Measurements from ENCODE around the gene SPATS2. TPM values are rescaled to one million over a fixed set of nuclear protein-coding genes. Genes with fewer than 3 reads are reported as not detected.

SPATS2 gene
- total and polyA plus RNA-seq, 3 donors from 2014 or later, result 47.1 to 67.5 (median 65.0) TPM

- intact Hi-C loops (cut with DNase I; ENCODE audit: low total_unique reads), result loop anchor here (10.0 kb wide), 1 partner anchor 45 kb away; no protein-coding TSS in a partner anchor
- 77 to 85% methylated on average over 5 to 7 of the region's 7 CpGs for WGBS, 2 donors
- DNase-seq, result no peak
Measured at GRCh38 chr12:49330032-49330619, 37.1 kb upstream of the SPATS2 start.

GRCh38 chr12:49330631-49331379 is 36.5 kb upstream of the SPATS2 start:
- no peaks in the 10 kb centered on the region for H3K27me3 ChIP-seq
- intact Hi-C loops (cut with DNase I; ENCODE audit: low total_unique reads), result loop anchor here (10.0 kb wide), 1 partner anchor 46 kb away; no protein-coding TSS in a partner anchor
- H3K9me3 ChIP-seq, result no peaks in the 10 kb centered on the region
- no peak for DNase-seq
- peaks cover 9% of the 10 kb centered on the region for H3K4me1 ChIP-seq
- H3K36me3 ChIP-seq (ENCODE audit: low read depth, missing control alignments), result no peaks in the 10 kb centered on the region
- 77 to 82% methylated on average over 11 to 14 of the region's 14 CpGs for WGBS, 2 donors
- TF ChIP-seq POLR2A (IDR thresholded peaks at IDR 0.05) (no peak), CTCF (IDR thresholded peaks at IDR 0.05) (no peak)
- H3K27ac ChIP-seq, result no peak overlapping the region
- no peak overlapping the region for H3K4me3 ChIP-seq

More at GRCh38 chr12:49330032-49330619, 37.1 kb upstream of the SPATS2 start:
- TF ChIP-seq CTCF (IDR thresholded peaks at IDR 0.05) (no peak), POLR2A (IDR thresholded peaks at IDR 0.05) (no peak)
- no peaks in the 10 kb centered on the region for H3K9me3 ChIP-seq
- no peaks in the 10 kb centered on the region for H3K27me3 ChIP-seq
- no peaks in the 10 kb centered on the region for H3K36me3 ChIP-seq (ENCODE audit: low read depth, missing control alignments)
- peaks cover 9% of the 10 kb centered on the region for H3K4me1 ChIP-seq
- H3K4me3 ChIP-seq, result no peak overlapping the region
- H3K27ac ChIP-seq, result no peak overlapping the region

DNA sequence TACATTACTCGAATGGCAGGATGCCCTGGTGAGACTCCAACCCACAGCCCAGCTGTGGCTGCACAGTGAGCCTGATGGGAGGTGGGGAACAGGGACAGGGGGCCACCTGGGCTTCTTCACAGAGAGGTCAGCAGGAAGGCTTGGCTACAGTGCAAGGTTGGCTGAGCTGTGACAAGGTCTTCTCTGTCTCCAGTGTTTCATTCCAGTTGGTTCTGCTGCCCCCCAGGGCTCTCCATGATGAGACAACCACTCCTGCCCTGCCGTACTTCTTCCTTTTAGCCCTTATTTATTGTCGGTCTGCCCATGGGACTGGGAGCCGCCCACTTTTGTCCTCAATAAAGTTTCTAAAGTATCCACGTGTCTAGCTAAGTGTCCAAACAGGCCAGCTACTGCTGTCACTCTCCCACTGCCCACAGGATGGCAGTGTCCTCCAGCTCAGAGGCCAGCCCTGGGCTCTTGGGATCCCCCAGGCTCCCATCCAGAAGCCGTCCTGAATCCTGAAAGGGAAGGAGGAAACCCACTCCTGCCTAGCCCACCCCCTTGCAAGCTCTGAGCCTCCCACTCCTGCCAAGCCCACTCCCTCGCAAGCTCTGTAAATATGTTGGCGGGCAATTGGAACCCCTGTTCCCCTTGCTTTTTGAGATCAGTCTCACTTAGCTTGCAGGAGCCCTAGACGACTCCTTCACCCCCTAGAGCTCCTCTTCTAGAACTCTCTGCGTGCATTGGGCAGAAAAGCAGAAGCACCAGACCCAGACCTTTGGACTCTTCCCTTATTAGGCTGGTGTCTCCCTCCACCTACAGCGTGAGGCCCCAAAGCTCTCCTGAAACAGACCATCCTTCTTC is 35.7 kb upstream of the SPATS2 start:
- no peak overlapping the region for H3K27ac ChIP-seq
- intact Hi-C loops (cut with DNase I; ENCODE audit: low total_unique reads), result loop anchor here (10.0 kb wide), 1 partner anchor 47 kb away; no protein-coding TSS in a partner anchor
- H3K4me3 ChIP-seq, result no peak overlapping the region
- TF ChIP-seq POLR2A (IDR thresholded peaks at IDR 0.05), result no peak
- TF ChIP-seq CTCF (IDR thresholded peaks at IDR 0.05), result peak; percentile 44 to 69 (median 59)
- H3K27me3 ChIP-seq, result no peaks in the 10 kb centered on the region
- 32 to 44% methylated on average over 10 to 11 of the region's 11 CpGs for WGBS, 2 donors
- no peaks in the 10 kb centered on the region for H3K36me3 ChIP-seq (ENCODE audit: low read depth, missing control alignments)
- H3K9me3 ChIP-seq, result no peaks in the 10 kb centered on the region
- peaks cover 9% of the 10 kb centered on the region for H3K4me1 ChIP-seq
- DNase-seq, result peak; percentile 85

GRCh38 chr12:49332441-49332861 is 34.8 kb upstream of the SPATS2 start:
- DNase-seq, result peak; percentile 13
- WGBS, 2 donors, result 53 to 71% methylated on average over 17 of the region's 17 CpGs
- TF ChIP-seq POLR2A (IDR thresholded peaks at IDR 0.05) (no peak), CTCF (IDR thresholded peaks at IDR 0.05) (no peak)
- Histone ChIP-seq H3K4me1 (peaks cover 9% of the 10 kb centered on the region), H3K27ac (no peak overlapping the region), H3K36me3 (ENCODE audit: low read depth, missing control alignments) (no peaks in the 10 kb centered on the region), H3K9me3 (no peaks in the 10 kb centered on the region), H3K27me3 (peaks cover 3% of the 10 kb centered on the region), H3K4me3 (peak overlapping the region in 1 of 2 donors; percentile 21)
- intact Hi-C loops (cut with DNase I; ENCODE audit: low total_unique reads), result loop anchor here (10.0 kb wide), 1 partner anchor 48 kb away; no protein-coding TSS in a partner anchor

Measured in testis (tissue), 3 donors.